ENCODE data around the gene LPCAT4.

The LPCAT4 gene

DNA sequence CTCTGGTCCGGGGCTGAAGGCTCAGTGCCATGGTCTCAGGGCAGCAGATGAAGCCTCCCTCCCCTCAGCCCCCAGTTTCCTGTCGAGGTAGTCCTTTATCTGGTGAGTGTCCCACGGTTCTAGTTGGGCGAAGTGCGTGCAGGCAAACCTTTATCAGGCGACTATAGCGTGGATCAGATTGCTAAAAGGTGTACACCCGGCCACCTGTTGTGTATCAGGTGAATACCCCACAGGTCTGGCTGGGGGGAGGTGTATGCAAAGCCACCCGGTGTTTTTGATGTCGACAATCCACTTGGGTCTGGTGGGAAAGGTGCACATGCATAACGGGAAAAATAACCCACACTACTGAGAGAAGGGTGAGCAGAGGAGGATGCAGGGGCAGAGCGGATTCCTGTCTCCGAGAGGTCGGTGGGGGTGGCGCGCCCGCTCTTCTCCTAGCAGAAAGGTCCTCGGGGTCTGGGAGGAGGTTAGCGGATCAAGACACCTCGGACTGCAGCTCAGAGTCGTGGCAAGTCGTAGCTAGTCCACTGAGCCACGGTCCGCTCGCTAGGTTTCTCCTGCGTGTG is 29.9 kb downstream of the LPCAT4 start:
- Histone ChIP-seq H2AFZ (ENCODE audit: low read length, unreplicated experiment) (peak overlapping the region; percentile 82), H3K4me1 (ENCODE audit: control insufficient read depth, insufficient read depth, low read length, unreplicated experiment) (peaks cover 60% of the 10 kb centered on the region)

GRCh38 chr15:34336231-34336990 is 30.6 kb downstream of the LPCAT4 start:
- no peak overlapping the region for H2AFZ ChIP-seq (ENCODE audit: low read length, unreplicated experiment)

More for the DNA sequence above, 29.9 kb downstream of the LPCAT4 start:
- Histone ChIP-seq H3K79me2 (ENCODE audit: control insufficient read depth, insufficient read depth, low read length, unreplicated experiment) (peaks cover 52% of the 10 kb centered on the region), H3K27ac (ENCODE audit: low read depth, low read length) (no peak overlapping the region), H3K27me3 (ENCODE audit: insufficient read depth, low read length) (no peaks in the 10 kb centered on the region), H3K36me3 (ENCODE audit: insufficient read depth, low read length) (peaks cover 9% of the 10 kb centered on the region; the same call in 1 of the 2 replicates), H3K4me3 (ENCODE audit: low read depth, low read length) (peak overlapping the region; percentile 87)

DNA sequence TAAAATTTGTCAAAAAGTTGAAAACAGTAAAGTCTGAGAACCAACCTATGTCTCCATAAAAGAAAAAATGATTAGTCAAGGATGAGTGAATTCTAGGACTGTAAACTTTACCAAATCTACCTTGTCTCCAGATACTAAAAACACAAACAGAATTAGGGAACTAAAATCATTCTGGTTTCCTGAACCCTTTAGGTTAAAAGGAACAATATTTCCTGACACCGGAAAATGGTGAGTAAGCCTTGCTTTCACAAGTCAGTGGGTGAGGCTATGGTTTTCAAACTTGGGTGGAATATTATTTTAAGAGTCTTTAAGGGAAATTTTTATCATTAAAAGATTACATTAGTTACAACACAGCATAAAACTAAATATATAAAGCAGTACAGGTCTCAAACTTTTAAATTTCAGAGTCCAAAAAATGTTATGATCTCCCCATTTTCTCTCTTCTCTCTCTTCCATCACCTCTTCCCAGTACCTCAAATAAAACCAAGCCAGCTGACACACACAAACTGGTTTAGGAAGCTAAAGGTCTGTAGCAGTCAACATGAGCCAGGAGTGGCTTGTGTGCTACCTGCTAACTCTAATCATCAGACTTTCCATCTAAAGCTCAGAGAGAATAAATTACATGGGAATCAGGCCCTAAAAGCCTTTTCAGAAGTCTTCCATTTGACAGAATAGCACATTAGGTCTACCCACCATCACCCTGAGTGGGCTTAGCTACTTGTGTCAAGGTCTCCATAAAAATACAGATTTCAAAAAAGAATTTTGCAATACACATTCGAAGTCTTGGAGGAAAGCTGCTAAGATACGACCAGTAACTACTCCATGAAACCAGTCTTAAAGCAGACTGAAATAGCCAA is 31.6 kb downstream of the LPCAT4 start:
- Histone ChIP-seq H2AFZ (ENCODE audit: low read length, unreplicated experiment) (peak overlapping the region; percentile 96), H3K27ac (ENCODE audit: low read depth, low read length) (peak overlapping the region; percentile 90), H3K4me3 (ENCODE audit: low read depth, low read length) (peak overlapping the region; percentile 87), H3K4me1 (ENCODE audit: control insufficient read depth, insufficient read depth, low read length, unreplicated experiment) (peaks cover 52% of the 10 kb centered on the region), H3K36me3 (ENCODE audit: insufficient read depth, low read length) (peaks cover 5% of the 10 kb centered on the region; the same call in 1 of the 2 replicates), H3K79me2 (ENCODE audit: control insufficient read depth, insufficient read depth, low read length, unreplicated experiment) (peaks cover 40% of the 10 kb centered on the region), H3K27me3 (ENCODE audit: insufficient read depth, low read length) (no peaks in the 10 kb centered on the region)

More at GRCh38 chr15:34336231-34336990, 30.6 kb downstream of the LPCAT4 start:
- Histone ChIP-seq H3K27me3 (ENCODE audit: insufficient read depth, low read length) (no peaks in the 10 kb centered on the region), H3K36me3 (ENCODE audit: insufficient read depth, low read length) (peaks cover 9% of the 10 kb centered on the region; the same call in 1 of the 2 replicates), H3K4me1 (ENCODE audit: control insufficient read depth, insufficient read depth, low read length, unreplicated experiment) (peaks cover 56% of the 10 kb centered on the region), H3K4me3 (ENCODE audit: low read depth, low read length) (peak overlapping the region; percentile 87), H3K79me2 (ENCODE audit: control insufficient read depth, insufficient read depth, low read length, unreplicated experiment) (peaks cover 46% of the 10 kb centered on the region), H3K27ac (ENCODE audit: low read depth, low read length) (peak overlapping the region; percentile 90; the same call in 1 of the 2 replicates)

DNA sequence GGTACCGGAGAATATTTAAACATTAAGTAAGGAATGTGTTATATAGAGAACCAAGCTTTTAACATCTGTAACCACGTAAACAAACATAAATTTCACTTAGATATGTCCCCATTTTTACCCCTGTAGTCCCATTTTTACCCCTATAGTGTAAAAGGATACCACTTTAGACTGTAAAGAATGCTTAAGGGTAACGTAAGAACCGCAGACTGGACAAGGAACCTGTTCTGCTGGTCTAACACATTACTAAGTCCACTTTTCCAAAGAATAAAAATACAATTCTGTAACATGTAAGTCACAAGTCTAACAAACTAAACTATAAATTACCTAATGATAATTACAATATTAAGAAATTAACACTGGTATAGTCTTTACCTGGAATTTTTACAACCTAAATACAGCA is 32.3 kb downstream of the LPCAT4 start:
- Histone ChIP-seq H3K4me3 (ENCODE audit: low read depth, low read length) (peak overlapping the region; percentile 87), H3K27ac (ENCODE audit: low read depth, low read length) (peak overlapping the region; percentile 90)

DNA sequence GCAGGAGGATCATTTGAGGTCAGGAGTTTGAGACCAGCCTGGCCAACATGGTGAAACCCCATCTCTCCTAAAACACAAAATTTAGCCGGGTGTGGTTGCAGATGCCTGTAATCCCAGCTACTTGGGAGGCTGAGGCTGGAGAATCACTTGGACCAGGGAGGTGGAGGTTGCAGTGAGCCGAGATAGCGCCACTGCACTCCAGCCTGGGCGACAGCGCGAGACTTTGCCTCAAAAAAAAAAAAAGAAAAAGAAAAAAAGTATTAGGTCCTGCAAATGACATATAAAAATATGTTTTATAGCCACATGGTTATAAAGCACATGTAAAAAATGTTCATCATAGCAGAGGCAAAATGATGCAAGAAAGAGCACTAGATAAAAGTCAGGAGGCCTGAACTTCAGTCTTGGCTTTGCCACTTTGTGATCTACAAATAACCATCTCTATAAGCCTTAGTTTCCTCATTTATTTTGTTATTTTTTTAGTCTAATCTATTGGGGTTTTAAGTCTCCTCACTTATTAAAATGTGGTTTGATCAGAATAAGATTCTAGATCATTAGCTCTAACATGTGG is 34.4 kb downstream of the LPCAT4 start:
- Histone ChIP-seq H3K27me3 (ENCODE audit: insufficient read depth, low read length) (no peaks in the 10 kb centered on the region), H3K36me3 (ENCODE audit: insufficient read depth, low read length) (no peaks in the 10 kb centered on the region), H3K27ac (ENCODE audit: low read depth, low read length) (no peak overlapping the region), H3K4me1 (ENCODE audit: control insufficient read depth, insufficient read depth, low read length, unreplicated experiment) (peaks cover 32% of the 10 kb centered on the region), H2AFZ (ENCODE audit: low read length, unreplicated experiment) (no peak overlapping the region), H3K79me2 (ENCODE audit: control insufficient read depth, insufficient read depth, low read length, unreplicated experiment) (peaks cover 23% of the 10 kb centered on the region), H3K4me3 (ENCODE audit: low read depth, low read length) (no peak overlapping the region)

More for the DNA sequence above, 32.3 kb downstream of the LPCAT4 start:
- no peaks in the 10 kb centered on the region for H3K27me3 ChIP-seq (ENCODE audit: insufficient read depth, low read length)
- no peaks in the 10 kb centered on the region for H3K36me3 ChIP-seq (ENCODE audit: insufficient read depth, low read length)
- no peak overlapping the region for H2AFZ ChIP-seq (ENCODE audit: low read length, unreplicated experiment)
- H3K4me1 ChIP-seq (ENCODE audit: control insufficient read depth, insufficient read depth, low read length, unreplicated experiment): peaks cover 45% of the 10 kb centered on the region
- H3K79me2 ChIP-seq (ENCODE audit: control insufficient read depth, insufficient read depth, low read length, unreplicated experiment): peaks cover 33% of the 10 kb centered on the region

DNA sequence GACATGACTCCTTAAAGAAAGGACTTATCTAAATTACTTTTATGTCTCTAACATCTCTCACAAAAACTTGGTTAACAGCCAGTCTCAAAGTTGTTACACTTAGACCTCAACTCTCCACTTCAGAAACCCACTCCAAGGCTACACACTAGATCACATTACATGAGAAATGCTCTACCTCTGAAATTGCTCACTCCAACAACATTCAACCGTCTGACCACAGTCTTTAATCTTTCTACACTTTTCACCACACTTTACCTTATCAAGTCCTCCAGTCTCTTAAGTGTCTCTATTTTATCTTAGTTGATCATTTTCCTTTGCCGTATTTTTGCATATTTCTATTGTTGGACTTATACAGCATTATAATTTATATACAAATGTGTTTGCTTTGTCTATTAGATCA is 35.2 kb downstream of the LPCAT4 start:
- no peak overlapping the region for H3K4me3 ChIP-seq (ENCODE audit: low read depth, low read length)
- H3K4me1 ChIP-seq (ENCODE audit: control insufficient read depth, insufficient read depth, low read length, unreplicated experiment): peaks cover 29% of the 10 kb centered on the region
- H3K27ac ChIP-seq (ENCODE audit: low read depth, low read length): no peak overlapping the region

GRCh38 chr15:34330279-34330678 is 36.7 kb downstream of the LPCAT4 start:
- Histone ChIP-seq H3K36me3 (ENCODE audit: insufficient read depth, low read length) (no peaks in the 10 kb centered on the region), H2AFZ (ENCODE audit: low read length, unreplicated experiment) (no peak overlapping the region), H3K4me1 (ENCODE audit: control insufficient read depth, insufficient read depth, low read length, unreplicated experiment) (peaks cover 14% of the 10 kb centered on the region), H3K79me2 (ENCODE audit: control insufficient read depth, insufficient read depth, low read length, unreplicated experiment) (peaks cover 14% of the 10 kb centered on the region), H3K27ac (ENCODE audit: low read depth, low read length) (no peak overlapping the region), H3K4me3 (ENCODE audit: low read depth, low read length) (no peak overlapping the region), H3K27me3 (ENCODE audit: insufficient read depth, low read length) (no peaks in the 10 kb centered on the region)

More for the DNA sequence above, 35.2 kb downstream of the LPCAT4 start:
- no peak overlapping the region for H2AFZ ChIP-seq (ENCODE audit: low read length, unreplicated experiment)
- H3K36me3 ChIP-seq (ENCODE audit: insufficient read depth, low read length): no peaks in the 10 kb centered on the region
- peaks cover 20% of the 10 kb centered on the region for H3K79me2 ChIP-seq (ENCODE audit: control insufficient read depth, insufficient read depth, low read length, unreplicated experiment)
- H3K27me3 ChIP-seq (ENCODE audit: insufficient read depth, low read length): no peaks in the 10 kb centered on the region

- Histone ChIP-seq H3K27me3 (ENCODE audit: insufficient read depth, low read length) (no peaks in the 10 kb centered on the region), H3K36me3 (ENCODE audit: insufficient read depth, low read length) (no peaks in the 10 kb centered on the region), H3K79me2 (ENCODE audit: control insufficient read depth, insufficient read depth, low read length, unreplicated experiment) (peaks cover 8% of the 10 kb centered on the region), H2AFZ (ENCODE audit: low read length, unreplicated experiment) (no peak overlapping the region), H3K4me3 (ENCODE audit: low read depth, low read length) (no peak overlapping the region), H3K27ac (ENCODE audit: low read depth, low read length) (no peak overlapping the region), H3K4me1 (ENCODE audit: control insufficient read depth, insufficient read depth, low read length, unreplicated experiment) (peaks cover 4% of the 10 kb centered on the region)
Observed at GRCh38 chr15:34329006-34329405, 38.0 kb downstream of the LPCAT4 start.

- H3K27ac ChIP-seq (ENCODE audit: low read depth, low read length): no peak overlapping the region
- H2AFZ ChIP-seq (ENCODE audit: low read length, unreplicated experiment): no peak overlapping the region
- no peaks in the 10 kb centered on the region for H3K36me3 ChIP-seq (ENCODE audit: insufficient read depth, low read length)
- no peak overlapping the region for H3K4me3 ChIP-seq (ENCODE audit: low read depth, low read length)
- H3K79me2 ChIP-seq (ENCODE audit: control insufficient read depth, insufficient read depth, low read length, unreplicated experiment): peaks cover 11% of the 10 kb centered on the region
- H3K4me1 ChIP-seq (ENCODE audit: control insufficient read depth, insufficient read depth, low read length, unreplicated experiment): no peaks in the 10 kb centered on the region
- no peaks in the 10 kb centered on the region for H3K27me3 ChIP-seq (ENCODE audit: insufficient read depth, low read length)
Observed at GRCh38 chr15:34327906-34328305, 39.1 kb downstream of the LPCAT4 start.

- Histone ChIP-seq H3K27ac (ENCODE audit: low read depth, low read length) (no peak overlapping the region), H2AFZ (ENCODE audit: low read length, unreplicated experiment) (no peak overlapping the region), H3K27me3 (ENCODE audit: insufficient read depth, low read length) (no peaks in the 10 kb centered on the region), H3K4me3 (ENCODE audit: low read depth, low read length) (no peak overlapping the region), H3K79me2 (ENCODE audit: control insufficient read depth, insufficient read depth, low read length, unreplicated experiment) (peaks cover 8% of the 10 kb centered on the region), H3K4me1 (ENCODE audit: control insufficient read depth, insufficient read depth, low read length, unreplicated experiment) (no peaks in the 10 kb centered on the region), H3K36me3 (ENCODE audit: insufficient read depth, low read length) (no peaks in the 10 kb centered on the region)
Observed at GRCh38 chr15:34325368-34325767, 41.6 kb downstream of the LPCAT4 start.

All from ACC112 (cell line).